HG02610 (cell line): ENCODE results near the gene C6.

Experiments used
- ATAC-seq: cut with Tn5 transposase; IDR thresholded peaks from one replicate; pipeline ENCODE4 v1.9.1; 2021; ENCODE audit warnings: mild to moderate bottlenecking, moderate library complexity; ENCODE audit not compliant: unreplicated experiment

C6 gene

DNA sequence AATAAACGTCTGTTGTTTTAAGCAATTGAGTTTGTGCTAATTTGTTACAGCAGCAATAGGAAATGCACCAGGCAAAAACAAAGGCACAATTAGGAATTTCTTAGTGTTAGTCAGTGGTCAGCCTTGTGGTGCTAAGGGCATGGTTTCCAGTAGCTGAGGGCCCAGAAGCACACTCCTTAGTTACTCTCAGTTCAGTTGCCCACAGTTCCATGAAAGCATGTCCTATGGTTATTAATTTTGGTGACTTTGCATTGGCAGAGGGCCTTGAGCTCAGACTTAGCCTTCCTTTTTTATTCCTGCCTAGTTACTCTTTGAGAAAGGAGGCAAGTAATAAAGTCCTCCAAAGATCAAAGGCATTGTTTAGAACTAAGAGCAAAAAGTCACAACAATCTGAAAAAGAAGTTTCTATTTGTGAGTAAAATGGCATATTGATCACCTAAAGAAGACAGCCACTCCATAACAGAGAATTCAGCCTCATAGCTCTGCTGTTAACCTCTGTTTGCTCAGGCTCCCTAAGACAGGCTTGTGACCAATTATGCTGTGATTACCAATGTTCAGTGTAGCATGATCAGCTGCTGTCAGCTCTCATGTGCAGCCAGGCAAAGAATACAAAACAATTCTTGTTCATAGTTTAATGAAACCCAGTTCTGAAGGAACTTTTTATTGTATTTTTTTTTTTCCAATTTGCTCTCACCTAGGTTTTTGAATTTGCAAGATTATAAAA is 85.2 kb downstream of the C6 start:
- no peak for ATAC-seq

DNA sequence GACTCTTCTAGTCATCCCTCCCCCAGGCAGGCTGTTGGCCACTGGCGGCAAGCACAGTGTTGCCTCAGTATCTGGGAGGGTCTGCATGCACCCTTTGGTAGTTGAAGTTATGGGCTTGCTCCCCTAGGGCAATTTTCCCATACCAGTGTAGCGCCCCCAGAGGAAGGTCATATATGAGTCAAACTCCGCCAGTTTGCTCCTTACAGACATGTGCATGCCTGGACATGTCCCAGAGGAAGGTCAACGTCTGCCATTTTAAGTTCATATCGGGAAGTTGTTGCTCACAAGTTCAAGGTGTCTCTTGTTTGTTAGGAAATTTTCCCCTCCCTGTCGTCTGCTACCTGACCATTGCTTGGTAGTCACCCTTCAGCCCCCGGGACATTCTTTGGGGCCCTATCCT is 90.9 kb downstream of the C6 start:
- ATAC-seq = no peak

DNA sequence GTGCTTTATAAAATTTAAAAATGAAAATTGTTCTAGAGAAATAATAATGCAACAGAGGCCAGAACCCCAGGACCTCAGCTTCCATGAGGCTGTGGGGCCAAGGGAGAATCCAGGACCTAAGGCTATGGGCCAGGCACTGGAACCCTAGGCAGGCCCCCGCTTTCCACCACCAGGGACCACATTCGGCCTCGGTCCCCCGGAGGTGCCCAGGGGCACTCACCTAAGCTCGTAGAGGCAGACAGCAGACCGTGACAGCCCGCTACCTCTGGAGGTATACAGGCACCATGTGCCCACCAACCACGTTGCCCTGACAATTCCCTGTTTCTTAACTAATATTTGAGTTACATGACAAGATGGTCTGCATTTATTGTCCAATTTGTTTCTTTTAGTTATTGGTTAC is 92.7 kb downstream of the C6 start:
- no peak for ATAC-seq

DNA sequence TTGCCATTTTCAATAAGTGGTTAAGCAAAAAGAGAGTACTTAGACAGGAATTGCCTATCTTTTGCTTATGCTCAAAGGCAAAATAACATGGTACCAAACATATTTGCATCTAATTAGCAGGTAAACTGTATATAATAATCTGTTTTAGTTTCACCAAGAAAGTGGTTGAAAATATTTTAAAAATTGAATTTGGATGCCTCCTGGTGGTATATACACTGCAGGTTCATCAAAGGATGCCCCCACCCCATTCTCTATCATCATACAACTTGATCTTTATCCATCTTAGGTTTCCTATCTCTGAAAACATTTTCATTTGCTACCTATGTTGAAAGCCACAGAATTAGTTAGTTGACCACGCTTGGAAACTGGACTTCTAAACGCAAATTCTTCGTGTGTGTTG is 95.2 kb downstream of the C6 start:
- no peak for ATAC-seq

DNA sequence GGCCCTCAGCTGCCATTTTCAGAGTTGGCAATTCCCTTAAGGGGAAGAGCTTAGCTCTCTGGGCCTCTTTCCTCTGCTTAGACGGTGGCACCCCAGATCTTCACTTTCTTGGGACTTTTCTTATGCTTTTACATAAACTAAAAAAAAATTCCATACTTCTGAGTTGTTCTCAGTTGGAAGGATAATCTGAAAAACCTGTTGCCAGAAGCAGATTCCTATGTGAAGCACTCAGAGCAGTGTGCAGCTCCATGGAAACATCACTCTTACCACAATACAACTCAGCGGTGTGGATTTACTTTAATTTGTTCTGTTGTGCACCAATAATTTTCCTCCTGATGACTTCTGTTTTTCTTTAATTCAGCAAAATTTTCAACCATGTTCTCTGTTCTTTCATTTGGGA is 98.1 kb downstream of the C6 start:
- no peak for ATAC-seq

DNA sequence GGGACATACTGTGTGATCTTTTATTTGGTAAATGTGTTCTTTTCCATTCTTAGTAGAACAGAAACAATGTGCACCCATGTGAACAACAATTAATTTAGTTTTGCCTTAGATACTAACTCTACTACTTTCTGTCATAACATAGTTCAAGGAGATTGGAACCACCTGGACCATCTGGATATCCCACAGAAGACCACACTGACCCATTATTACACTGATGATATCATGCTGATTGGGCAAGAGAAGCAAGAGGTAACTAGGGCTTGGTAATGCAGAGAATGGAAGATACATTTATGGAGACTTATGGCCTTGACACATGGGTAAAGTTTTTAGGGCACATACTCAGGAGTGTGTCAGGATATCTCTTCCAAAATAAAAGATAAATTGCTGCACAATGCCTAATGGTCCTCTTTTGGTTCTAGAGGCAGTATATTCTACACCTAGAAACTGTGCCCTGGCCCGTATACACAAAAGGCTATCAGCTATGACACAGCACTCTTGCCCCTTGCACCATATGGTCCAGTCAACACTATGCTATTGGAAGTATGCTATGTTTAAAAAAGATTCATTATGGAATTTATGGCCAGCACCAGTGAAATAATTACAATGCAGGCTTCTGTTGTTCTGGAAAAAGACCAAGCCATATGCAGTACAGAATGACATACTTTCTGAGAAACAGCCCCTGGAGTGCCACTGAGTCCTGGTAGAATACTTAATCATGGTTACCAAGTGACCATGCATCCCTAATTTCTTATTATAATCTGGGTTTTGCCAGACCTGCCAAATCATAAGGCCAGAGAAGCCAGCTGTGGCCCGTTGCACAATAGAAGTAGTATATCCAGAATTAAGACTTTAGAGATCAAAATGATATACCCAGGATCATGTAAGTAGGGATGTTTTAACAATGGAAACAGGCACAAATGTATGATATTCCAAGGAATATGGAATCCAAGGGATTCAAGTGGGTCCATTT is 100.6 kb downstream of the C6 start:
- no peak for ATAC-seq

DNA sequence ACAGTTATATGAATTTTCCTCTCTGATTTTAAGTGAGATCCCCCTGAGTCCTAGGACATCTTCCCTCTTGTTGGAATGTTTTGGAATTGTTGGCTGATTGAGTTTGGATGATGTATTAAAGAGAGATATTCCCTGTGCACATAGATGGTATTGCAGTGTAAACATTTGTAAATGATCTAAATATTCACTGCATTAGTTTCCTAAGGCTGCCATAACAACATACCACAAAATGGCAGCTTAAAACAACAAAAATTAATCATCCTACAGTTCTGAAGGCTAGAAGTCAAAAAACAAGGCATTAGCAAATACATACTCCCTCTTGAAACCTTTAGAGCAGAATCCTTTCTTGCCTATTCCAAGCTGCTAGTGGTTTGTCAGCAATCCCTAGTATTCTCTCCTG is 104.1 kb downstream of the C6 start:
- no peak for ATAC-seq

DNA sequence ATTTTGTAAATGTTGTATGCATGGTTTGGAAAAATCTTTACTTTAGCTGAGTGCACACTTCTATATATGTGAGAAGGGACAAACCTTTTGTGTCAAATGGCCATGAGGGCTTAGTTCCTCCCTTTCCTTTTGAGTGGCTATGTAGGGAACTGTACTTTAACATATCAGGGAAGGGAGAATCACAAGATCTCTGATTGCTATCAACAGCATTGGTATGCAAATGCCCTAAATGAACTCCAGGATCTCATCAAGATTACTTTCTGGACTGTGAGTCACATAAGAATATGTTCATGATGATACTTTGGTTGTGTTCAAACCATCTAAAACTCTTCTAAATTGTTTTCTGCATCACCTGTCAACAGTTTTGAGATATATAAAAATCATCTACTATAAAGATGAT is 111.0 kb downstream of the C6 start:
- no peak for ATAC-seq

DNA sequence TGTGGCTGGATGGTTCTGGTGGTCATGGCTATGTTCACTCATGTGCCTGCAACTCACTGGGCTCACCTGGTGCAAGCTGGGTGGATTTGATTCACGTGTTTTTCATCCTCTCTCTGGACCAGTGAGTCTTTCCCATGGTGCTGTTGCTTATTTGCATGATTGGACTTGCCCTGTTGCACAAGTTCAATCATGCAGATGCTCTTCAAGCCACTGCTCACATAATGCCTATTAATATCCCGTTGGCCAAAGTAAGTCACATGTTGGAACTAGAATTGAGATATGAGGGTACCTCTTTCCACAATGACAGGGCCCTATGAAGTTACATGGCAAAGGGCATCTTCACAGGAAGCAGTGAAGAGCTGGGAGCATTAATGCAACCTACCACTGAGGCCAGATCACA is 115.7 kb downstream of the C6 start:
- ATAC-seq = no peak

DNA sequence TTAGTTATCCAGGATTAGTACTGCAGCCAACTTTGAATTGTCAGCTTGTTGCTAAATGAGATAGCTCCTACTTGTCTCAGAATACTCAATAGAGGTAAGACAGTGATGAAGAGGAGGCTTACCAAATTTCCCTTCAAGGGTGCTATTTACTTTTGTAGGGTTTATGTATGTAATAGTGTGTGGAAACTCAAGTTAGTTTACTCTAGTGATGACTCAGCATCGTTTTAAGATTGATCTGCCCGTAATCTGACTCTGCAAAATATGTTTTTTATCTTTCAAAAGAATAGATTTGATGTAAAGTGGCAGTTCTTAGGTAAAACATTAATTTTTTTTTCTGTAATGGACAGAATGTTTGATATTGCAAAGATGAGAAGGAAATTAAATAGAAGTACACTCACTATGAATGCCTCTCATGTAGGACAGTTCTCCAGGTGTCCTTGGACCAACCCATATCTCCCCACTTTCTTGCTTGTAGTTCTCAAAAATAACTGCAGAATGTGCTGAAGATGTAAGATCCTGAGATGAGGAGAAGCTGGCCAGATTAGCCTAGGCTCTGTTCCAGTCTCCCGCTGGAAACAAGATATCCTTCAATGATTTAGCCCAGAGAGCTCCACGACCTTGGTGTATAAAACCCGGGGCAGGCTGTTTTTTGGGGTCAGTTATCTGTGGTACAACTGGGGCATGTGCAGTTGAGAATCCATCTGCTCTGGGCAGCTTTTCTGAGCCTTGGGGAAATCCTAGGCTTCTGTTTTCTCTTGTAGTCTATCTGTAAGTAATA is 117.8 kb downstream of the C6 start:
- no peak for ATAC-seq

DNA sequence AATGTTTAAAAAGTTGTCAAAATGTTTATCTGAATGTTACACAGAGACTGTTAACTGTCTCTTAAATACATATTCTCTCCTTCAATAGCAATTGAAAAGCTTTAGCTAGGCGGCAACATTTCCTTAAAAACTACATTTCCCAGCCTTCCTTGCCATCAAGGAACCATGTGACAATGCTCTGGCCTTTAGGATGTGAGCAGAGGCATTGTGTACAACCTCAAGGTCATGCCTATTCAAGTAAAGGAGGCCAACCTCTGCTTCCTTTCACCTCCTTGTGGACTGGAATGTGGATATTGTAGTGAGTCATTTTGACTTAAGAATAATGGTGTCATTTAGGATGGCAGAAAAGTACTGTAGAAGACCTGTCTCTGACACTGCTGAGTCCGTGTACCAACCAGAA is 118.5 kb downstream of the C6 start:
- ATAC-seq = no peak

DNA sequence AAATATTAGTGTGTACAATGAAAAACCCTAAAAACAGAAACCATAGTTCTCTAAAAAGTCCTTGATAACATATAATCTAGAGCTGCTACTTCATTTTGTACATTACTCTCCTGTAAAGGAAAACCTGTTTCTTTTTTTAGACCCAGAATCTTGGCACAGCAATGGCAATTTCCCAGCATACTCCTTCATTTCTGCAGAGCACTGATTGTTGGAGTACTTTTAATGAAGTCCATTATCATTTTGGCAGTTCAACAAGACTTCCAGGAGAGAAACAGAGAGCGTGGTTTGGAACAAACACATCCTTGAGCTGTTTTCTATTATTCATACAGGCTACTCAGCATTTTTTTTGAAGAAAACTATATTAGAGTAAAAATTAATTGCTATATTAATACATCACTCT is 119.5 kb downstream of the C6 start:
- ATAC-seq = no peak
